Effector memory CD4-positive, alpha-beta T cell (primary cell): ENCODE data around the gene PARD6A.

ENCODE experiments used
- DNase-seq, 3 donors: peaks; one replicate each; pipeline ENCODE4 v3.0.0-alpha.2; 2020
- H3K27ac ChIP-seq: 2 replicates; pipeline ENCODE4 v1.7.0; 2013; ENCODE audit warnings: mild to moderate bottlenecking, low read length, moderate library complexity; ENCODE audit not compliant: insufficient read depth, poor library complexity, severe bottlenecking
- H3K27me3 ChIP-seq: replicated peaks from 2 replicates; pipeline ENCODE4 v1.7.0; 2013; ENCODE audit warnings: mild to moderate bottlenecking, low read length; ENCODE audit not compliant: insufficient read depth, control insufficient read depth, poor library complexity, severe bottlenecking
- H3K36me3 ChIP-seq: 2 replicates; pipeline ENCODE4 v1.7.0; 2013; ENCODE audit warnings: mild to moderate bottlenecking, low read length, moderate library complexity; ENCODE audit not compliant: control insufficient read depth, insufficient read depth
- H3K4me1 ChIP-seq: 2 replicates; pipeline ENCODE4 v1.7.0; 2013; ENCODE audit warnings: low read length, mild to moderate bottlenecking; ENCODE audit not compliant: control insufficient read depth, insufficient read depth, poor library complexity, severe bottlenecking
- H3K4me3 ChIP-seq: 2 replicates; pipeline ENCODE4 v1.7.0; 2013; ENCODE audit warnings: low read length, low read depth, mild to moderate bottlenecking; ENCODE audit not compliant: insufficient read depth, poor library complexity, severe bottlenecking
- H3K9me3 ChIP-seq: 2 replicates; pipeline ENCODE4 v1.7.0; 2013; ENCODE audit warnings: mild to moderate bottlenecking, low read length, moderate library complexity; ENCODE audit not compliant: control insufficient read depth

PARD6A gene

GRCh38 chr16:67653128-67653788, 7.5 kb upstream of the PARD6A start:
- H3K27me3 ChIP-seq, result no peaks in the 10 kb centered on the region
- H3K4me3 ChIP-seq, result no peak overlapping the region
- DNase-seq, result no peak
- no peak overlapping the region for H3K27ac ChIP-seq
- H3K9me3 ChIP-seq, result no peaks in the 10 kb centered on the region
- H3K36me3 ChIP-seq, result peaks cover 82% of the 10 kb centered on the region
- H3K4me1 ChIP-seq, result peaks cover 3% of the 10 kb centered on the region

DNA sequence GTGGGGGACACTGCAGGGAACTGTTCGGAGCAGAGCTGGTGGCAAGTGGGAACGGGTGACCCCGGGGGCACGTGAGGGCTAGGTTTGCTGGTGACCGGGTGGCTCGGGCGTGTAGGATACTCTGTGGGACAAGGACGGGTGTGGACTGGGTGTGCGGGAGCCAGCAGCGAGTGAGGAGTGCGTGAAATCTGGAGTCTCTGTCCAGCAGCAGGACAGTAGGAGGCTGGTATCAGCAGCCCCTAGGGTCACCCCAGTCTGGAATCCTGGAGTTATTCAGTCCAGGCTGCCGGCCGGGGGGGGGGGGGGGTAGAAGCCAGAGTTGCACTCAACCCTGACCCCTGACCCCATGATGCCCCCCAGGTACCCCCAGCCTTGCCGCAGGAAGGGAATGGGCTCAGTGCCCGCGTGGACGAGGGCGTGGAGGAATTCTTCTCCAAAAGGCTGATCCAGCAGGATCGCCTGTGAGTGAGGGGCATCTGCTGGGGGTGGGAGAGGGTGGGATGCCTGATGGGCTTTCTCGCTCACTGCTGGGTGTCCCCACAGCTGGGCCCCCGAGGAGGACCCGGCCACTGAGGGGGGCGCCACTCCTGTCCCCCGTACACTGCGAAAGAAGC, 6.9 kb upstream of the PARD6A start:
- Histone ChIP-seq H3K27ac (no peak overlapping the region), H3K4me3 (no peak overlapping the region), H3K9me3 (no peaks in the 10 kb centered on the region), H3K4me1 (peaks cover 7% of the 10 kb centered on the region), H3K27me3 (no peaks in the 10 kb centered on the region), H3K36me3 (peaks cover 79% of the 10 kb centered on the region)
- DNase-seq, result no peak

GRCh38 chr16:67654403-67654911, 6.3 kb upstream of the PARD6A start:
- H3K4me1 ChIP-seq, result peaks cover 12% of the 10 kb centered on the region
- H3K4me3 ChIP-seq, result no peak overlapping the region
- no peak for DNase-seq
- peaks cover 73% of the 10 kb centered on the region for H3K36me3 ChIP-seq
- H3K27me3 ChIP-seq, result no peaks in the 10 kb centered on the region
- no peak overlapping the region for H3K27ac ChIP-seq
- H3K9me3 ChIP-seq, result no peaks in the 10 kb centered on the region

DNA sequence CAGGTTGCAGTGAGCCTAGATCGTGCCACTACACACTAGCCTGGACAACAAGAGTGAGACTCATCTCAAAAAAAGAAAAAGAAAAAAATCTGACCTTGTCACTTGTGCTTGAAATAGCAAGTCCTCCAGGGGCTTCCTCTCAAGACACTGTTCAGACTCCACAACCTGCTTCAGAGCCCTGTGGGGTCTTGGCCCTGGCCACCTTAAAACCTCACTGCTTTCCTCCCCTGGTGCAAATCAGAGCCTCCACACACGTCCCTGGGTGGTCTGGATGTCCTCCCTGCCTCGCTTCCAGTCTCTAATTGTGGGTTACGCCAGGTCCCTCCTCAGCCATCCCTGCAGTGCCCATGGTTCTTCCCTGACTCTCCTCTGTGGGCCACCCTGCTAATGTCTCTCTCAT, 5.4 kb upstream of the PARD6A start:
- Histone ChIP-seq H3K4me3 (no peak overlapping the region), H3K4me1 (peaks cover 16% of the 10 kb centered on the region), H3K36me3 (peaks cover 64% of the 10 kb centered on the region), H3K9me3 (no peaks in the 10 kb centered on the region), H3K27ac (no peak overlapping the region), H3K27me3 (no peaks in the 10 kb centered on the region)
- DNase-seq, result no peak

GRCh38 chr16:67656344-67657016, 4.3 kb upstream of the PARD6A start:
- no peaks in the 10 kb centered on the region for H3K9me3 ChIP-seq
- H3K27ac ChIP-seq, result no peak overlapping the region
- peaks cover 25% of the 10 kb centered on the region for H3K4me1 ChIP-seq
- DNase-seq, result no peak
- H3K36me3 ChIP-seq, result peaks cover 53% of the 10 kb centered on the region
- no peaks in the 10 kb centered on the region for H3K27me3 ChIP-seq
- H3K4me3 ChIP-seq, result no peak overlapping the region

DNA sequence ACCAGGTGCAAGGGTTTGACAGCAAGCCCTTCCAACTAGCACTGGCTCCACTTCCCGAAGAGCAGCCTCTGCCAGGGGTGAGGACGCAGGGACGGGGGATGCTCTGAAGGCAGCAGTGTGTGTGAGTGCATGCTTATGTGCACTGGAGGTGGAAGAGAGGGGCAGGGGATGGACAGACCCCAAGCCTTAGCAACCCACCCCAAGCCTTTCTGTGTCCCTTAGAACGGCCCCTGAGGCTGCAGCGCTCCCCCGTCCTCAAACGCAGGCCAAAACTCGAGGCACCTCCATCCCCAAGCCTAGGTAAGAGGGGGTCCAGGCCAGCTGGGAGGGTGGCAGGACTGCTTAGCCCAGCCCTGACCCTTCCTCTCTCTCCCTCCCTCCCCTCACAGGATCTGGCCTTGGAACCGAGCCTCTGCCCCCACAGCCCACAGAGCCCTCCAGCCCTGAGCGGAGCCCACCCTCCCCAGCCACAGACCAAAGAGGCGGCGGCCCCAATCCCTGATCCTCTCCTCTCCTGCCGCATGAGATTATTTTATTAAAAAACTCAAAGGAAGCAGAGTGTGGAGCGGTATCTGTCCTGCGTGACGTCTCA, 3.6 kb upstream of the PARD6A start:
- peaks cover 47% of the 10 kb centered on the region for H3K36me3 ChIP-seq
- H3K4me3 ChIP-seq, result no peak overlapping the region
- no peak for DNase-seq
- H3K4me1 ChIP-seq, result peaks cover 28% of the 10 kb centered on the region
- no peak overlapping the region for H3K27ac ChIP-seq
- H3K9me3 ChIP-seq, result no peaks in the 10 kb centered on the region
- H3K27me3 ChIP-seq, result no peaks in the 10 kb centered on the region

GRCh38 chr16:67657751-67658518, 2.8 kb upstream of the PARD6A start:
- DNase-seq, result no peak
- peaks cover 28% of the 10 kb centered on the region for H3K4me1 ChIP-seq
- H3K36me3 ChIP-seq, result peaks cover 44% of the 10 kb centered on the region
- H3K27ac ChIP-seq, result no peak overlapping the region
- H3K9me3 ChIP-seq, result no peaks in the 10 kb centered on the region
- no peak overlapping the region for H3K4me3 ChIP-seq
- no peaks in the 10 kb centered on the region for H3K27me3 ChIP-seq

DNA sequence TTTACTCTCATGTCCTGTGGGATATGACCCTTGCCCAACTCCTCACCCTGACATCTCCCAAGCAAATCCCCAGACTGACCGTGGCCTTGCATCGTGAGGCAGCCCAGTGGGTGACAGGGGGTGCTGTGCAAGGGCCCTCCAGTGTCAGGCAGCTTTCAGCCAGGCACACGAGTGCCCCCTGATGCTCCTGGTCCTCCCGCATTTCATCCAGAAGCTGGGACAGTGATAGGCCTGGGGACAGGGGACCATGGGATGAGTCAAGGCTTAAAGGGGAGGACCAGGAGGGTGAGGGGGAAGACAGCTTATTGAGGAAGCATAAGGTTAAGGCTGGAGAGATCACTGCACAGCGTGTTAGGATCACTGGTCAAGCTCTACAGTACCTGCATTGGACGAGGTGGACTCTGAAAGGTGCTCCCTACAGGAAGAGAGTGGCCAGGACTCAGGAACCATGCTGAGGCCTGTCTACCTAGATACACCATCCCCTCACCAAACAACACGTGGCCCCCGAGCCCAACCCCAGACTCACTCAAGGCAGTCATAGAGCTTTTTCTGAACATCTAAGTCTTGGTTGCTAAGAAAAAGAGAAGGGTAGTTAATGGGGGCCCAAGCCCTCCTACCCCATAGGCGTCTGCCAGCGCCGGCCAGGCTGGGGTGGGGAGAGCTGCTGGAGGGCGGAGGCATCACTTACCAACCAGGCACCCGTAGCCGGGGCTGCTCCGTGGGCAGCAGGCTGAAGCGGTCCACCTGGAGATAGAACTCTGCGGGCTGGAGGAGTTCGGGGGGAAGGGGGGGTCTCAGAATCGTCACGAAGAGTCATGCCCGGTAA, 1.7 kb upstream of the PARD6A start:
- H3K4me3 ChIP-seq, result peak overlapping the region; percentile 88
- peaks cover 28% of the 10 kb centered on the region for H3K4me1 ChIP-seq
- no peaks in the 10 kb centered on the region for H3K27me3 ChIP-seq
- DNase-seq, result no peak
- H3K36me3 ChIP-seq, result peaks cover 40% of the 10 kb centered on the region
- no peaks in the 10 kb centered on the region for H3K9me3 ChIP-seq
- peak overlapping the region; percentile 93 for H3K27ac ChIP-seq
